Liver (tissue), 9 donors: Measurements from ENCODE around the gene FOXD4L1. TPM values are rescaled to one million over a fixed set of nuclear protein-coding genes. Genes with fewer than 3 reads are reported as not detected.
"Not testable (repeated sequence)": the region's sequence is repeated elsewhere in the genome, so short reads cannot be mapped to it uniquely, and the experiment has no call there.

Source experiments
- DNase-seq: peaks from one replicate; pipeline ENCODE4 v3.0.0-alpha.2; 2017; ENCODE audit warnings: low spot score
- H3K27ac ChIP-seq, 2 donors: one replicate each; pipeline ENCODE4 v1.7.0; 2013; ENCODE audit warnings: inconsistent platforms in 2 of 2, low read length in 2 of 2, control low read depth in 1 of 2, low read depth in 1 of 2, mild to moderate bottlenecking in 1 of 2
- H3K27me3 ChIP-seq, 4 donors: one replicate each; pipeline versions ENCODE4 v1.6.1 to v1.7.0; 2013; ENCODE audit warnings: low read length in 3 of 4, inconsistent platforms in 1 of 4, mild to moderate bottlenecking in 1 of 4, moderate library complexity in 1 of 4; ENCODE audit not compliant: control insufficient read depth in 4 of 4, insufficient read depth in 4 of 4
- H3K36me3 ChIP-seq, 4 donors: one replicate each; pipeline versions ENCODE4 v1.6.1 to v1.7.0; 2013; ENCODE audit warnings: low read length in 3 of 4, mild to moderate bottlenecking in 3 of 4, low read depth in 1 of 4, moderate library complexity in 1 of 4; ENCODE audit not compliant: control insufficient read depth in 4 of 4, insufficient read depth in 3 of 4
- H3K4me1 ChIP-seq, 4 donors: one replicate each; pipeline versions ENCODE4 v1.6.1 to v1.7.0; 2013; ENCODE audit warnings: low read length in 3 of 4, mild to moderate bottlenecking in 3 of 4, moderate library complexity in 1 of 4; ENCODE audit not compliant: control insufficient read depth in 4 of 4, insufficient read depth in 4 of 4
- H3K4me3 ChIP-seq, 3 donors: one replicate each; pipeline versions ENCODE4 v1.6.1 to v1.7.0; 2013; ENCODE audit warnings: low read length in 3 of 3, control low read depth in 1 of 3, low read depth in 1 of 3, mild to moderate bottlenecking in 1 of 3
- H3K9ac ChIP-seq, 2 donors: one replicate each; pipeline ENCODE4 v1.7.0; 2013; ENCODE audit warnings: low read length in 2 of 2, mild to moderate bottlenecking in 2 of 2, moderate library complexity in 2 of 2, control low read depth in 1 of 2, low read depth in 1 of 2
- H3K9me3 ChIP-seq, 4 donors: one replicate each; pipeline versions ENCODE4 v1.6.1 to v1.7.0; 2013; ENCODE audit warnings: low read length in 3 of 4; ENCODE audit not compliant: control insufficient read depth in 4 of 4
- WGBS: extraction: QIAGEN DNeasy Blood & Tissue Kit; methylation state at CpG from one replicate; pipeline ENCODE4 v1.1.7; 2013; 5-methylcytosine and 5-hydroxymethylcytosine counted together
- polyA plus RNA-seq, 2 donors: library from polyadenylated mRNA; stranded (reverse) in 1 of 2; unstranded in 1 of 2; fragments of 200-250 nt in 1 of 2; fragments of >200 nt in 1 of 2; fragmentation: Nextera tagmentation in 1 of 2; extraction: Ambion mirVana in 1 of 2; gene quantifications; one replicate each; pipeline versions ENCODE4 v1.2.1 to v1.2.3, GENCODE V29; 2013 to 2015
- total RNA-seq, 2 donors: library from RNA; depleted of rRNA; stranded (reverse); fragments of >200 nt; gene quantifications; one replicate each; pipeline ENCODE4 v1.2.3, GENCODE V29; 2014
- donor health status: healthy.
- donor health status: healthy.
- donor health status: healthy.
- donor health status: healthy.
- donor health status: healthy.

The FOXD4L1 gene
- total and polyA plus RNA-seq, 4 donors: 0.42 to 2.5 TPM; not detected in 2

DNA sequence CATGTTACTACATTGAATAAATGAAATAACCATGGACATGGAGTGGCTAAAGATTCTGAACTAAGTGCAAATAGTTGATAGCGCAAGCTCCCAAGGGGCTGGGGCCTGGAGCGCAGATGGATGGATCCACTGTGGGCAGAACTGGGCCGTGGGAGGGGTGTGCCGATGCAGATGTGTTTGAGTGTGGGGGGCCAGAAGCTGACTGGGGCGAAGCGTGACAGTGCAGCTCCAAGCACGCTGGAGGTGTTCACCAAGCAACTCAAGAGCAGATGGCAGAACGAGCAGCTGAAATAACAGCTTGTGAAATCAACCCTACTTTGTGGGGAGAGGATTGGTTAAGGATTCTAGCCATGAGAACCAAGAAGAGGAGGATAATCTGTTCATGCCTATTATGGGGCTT, 17.0 kb downstream of the FOXD4L1 start:
- not testable (repeated sequence) for H3K4me1 ChIP-seq, H3K9me3 ChIP-seq, H3K27me3 ChIP-seq, DNase-seq, H3K36me3 ChIP-seq, H3K27ac ChIP-seq, H3K9ac ChIP-seq, H3K4me3 ChIP-seq
- WGBS: 88% methylated on average over 8 of the region's 8 CpGs

DNA sequence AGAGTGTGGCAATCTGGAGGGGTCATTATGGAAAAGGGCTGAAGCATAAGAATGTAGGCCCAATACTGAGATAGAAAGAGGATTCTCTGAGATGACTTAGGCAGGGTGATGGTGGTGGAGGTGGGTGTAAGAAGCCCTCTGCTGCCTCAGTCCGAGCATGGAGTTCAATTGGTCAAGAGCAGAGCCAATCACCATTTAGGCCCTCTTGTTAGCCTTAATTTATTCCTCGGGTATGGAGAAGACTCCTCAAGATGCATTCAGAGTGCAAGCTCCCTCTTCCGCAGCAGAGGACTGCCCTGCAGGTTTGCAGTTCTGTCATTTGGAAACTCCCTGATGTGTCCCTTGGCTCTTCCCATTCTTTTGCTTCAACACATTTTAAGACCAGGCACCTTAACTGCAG, 17.5 kb downstream of the FOXD4L1 start:
- H3K27me3 ChIP-seq, H3K9ac ChIP-seq, H3K36me3 ChIP-seq, H3K9me3 ChIP-seq, H3K27ac ChIP-seq, H3K4me1 ChIP-seq, DNase-seq, H3K4me3 ChIP-seq: not testable (repeated sequence)
- 78% methylated on average over 3 of the region's 3 CpGs for WGBS

DNA sequence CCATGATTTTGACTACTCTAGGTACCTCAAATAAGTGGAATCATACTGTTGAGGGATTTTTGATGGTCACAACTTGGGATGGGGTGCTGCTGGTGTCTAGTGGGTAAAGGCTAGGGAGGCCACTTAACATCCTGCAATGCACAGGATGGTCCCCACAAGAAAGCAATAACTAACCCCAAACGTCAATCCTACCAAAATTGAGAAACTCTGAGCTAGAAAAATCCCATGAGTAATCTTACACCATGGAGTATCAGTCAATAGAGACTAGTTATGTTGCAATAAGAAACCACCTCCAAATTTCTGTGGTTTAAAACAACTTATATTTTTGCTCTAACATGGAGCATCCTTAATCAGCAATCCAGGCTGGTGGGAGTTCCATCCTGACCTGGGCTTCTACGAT, 18.6 kb downstream of the FOXD4L1 start:
- not testable (repeated sequence) for H3K9me3 ChIP-seq, H3K4me3 ChIP-seq, H3K9ac ChIP-seq, DNase-seq, H3K27me3 ChIP-seq, H3K4me1 ChIP-seq, H3K27ac ChIP-seq, H3K36me3 ChIP-seq
- WGBS: no CpG with 5 or more reads among the region's 2 CpGs

- not testable (repeated sequence) for H3K9ac ChIP-seq, H3K36me3 ChIP-seq, H3K4me3 ChIP-seq, H3K27ac ChIP-seq, H3K4me1 ChIP-seq, H3K9me3 ChIP-seq, H3K27me3 ChIP-seq
- WGBS: 89% methylated on average over 6 of the region's 6 CpGs
- DNase-seq: peak; percentile 41
Observed at GRCh38 chr2:113520837-113521236, 22.4 kb downstream of the FOXD4L1 start.

DNA sequence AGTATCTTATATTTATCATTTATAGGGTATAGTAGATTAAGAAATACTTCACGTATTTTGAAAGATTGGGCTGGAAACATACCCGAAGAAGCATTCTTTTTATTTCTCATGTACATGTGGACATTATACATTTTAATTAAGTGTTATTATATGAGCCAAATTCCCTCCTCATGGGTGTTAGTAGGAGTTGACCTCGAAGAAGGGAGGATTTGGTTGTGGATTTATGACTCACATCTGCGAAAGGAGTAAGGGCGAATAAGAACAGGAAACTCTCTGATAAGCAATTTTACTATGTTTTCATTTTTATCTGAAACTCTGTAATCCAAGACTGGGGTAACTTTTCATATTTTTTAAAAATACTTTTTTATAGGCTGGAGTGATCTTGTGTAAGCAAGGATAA, 23.0 kb downstream of the FOXD4L1 start:
- H3K36me3 ChIP-seq, DNase-seq, H3K9me3 ChIP-seq, H3K4me3 ChIP-seq, H3K27ac ChIP-seq, H3K4me1 ChIP-seq, H3K9ac ChIP-seq, H3K27me3 ChIP-seq: not testable (repeated sequence)
- WGBS: 70% methylated on average over 5 of the region's 5 CpGs

DNA sequence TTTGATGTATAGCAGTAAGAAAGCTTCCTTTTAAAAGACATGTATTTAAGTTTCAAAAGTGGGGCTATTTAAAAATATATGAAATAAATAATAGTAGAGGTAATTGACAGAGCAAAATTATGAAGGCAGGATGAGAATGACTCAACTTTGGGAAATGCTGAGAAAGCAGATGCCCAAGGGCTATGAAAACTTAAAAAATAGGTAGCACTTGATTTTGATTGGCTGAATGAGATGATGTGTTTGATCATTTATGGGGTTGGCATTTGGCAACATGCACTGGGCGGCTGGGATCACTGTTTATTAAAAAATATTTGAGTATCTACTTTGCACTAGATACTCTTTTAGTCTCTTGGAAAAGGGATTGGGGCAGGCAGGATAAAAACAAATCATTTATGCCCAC, 26.5 kb downstream of the FOXD4L1 start:
- H3K36me3 ChIP-seq, H3K27me3 ChIP-seq, H3K4me3 ChIP-seq, DNase-seq, H3K4me1 ChIP-seq, H3K9me3 ChIP-seq, H3K27ac ChIP-seq, H3K9ac ChIP-seq: not testable (repeated sequence)
- 58% methylated on average over 1 of the region's 1 CpG for WGBS

DNA sequence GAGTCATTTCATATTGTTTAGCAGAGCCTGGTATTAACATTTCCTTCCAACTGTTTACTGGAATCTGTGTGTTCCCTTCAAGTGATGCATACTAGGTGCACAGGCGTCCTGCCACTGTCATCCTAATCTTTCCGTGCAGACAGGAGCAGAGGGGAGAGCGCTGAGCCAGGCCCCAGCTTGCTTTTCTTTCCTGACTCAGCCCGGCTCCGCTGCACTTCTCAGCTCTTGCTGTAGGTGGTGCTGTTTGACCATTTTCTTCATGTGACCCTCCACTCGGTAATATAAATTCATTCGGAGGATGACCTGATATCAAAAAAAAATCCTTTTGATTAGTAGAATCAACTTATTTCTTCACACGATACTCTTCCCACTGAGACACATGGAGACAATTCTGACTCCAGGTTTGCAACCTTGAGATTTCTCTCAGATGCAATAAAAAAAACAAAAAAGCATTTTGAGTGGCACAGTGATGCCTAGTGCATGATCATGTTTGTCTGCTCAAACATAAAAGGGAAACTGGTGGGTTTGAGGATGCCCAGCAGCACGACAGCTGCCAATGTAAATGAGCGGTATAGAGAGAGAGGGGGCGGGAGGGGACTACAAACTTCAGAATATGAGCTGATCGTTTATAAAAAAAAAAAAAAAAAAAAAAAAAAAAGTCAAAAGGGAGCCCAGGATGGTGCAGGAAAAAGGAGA, 29.0 kb downstream of the FOXD4L1 start:
- H3K4me3 ChIP-seq, H3K9me3 ChIP-seq, H3K4me1 ChIP-seq, H3K27ac ChIP-seq, DNase-seq, H3K9ac ChIP-seq, H3K36me3 ChIP-seq, H3K27me3 ChIP-seq: not testable (repeated sequence)
- 16% methylated on average over 6 of the region's 12 CpGs for WGBS

DNA sequence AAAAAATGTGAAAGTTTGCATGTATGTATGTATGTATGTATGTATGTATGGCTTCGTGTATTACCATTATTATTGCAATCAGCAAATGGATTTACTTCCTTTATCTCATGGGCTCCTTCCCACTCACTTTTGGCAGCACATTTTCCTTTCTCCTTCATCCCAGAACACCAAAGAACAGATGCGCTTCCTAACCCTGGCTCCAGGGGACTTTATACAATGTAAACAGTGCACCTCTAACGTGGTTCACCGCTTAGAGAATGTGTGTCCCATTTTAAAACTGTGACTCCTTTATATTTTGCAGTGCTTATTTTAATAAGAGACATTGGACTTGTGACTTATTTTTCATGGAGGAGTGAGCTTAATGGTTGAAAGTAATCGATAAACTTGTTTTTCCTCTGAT, 29.7 kb downstream of the FOXD4L1 start:
- H3K27me3 ChIP-seq, H3K9me3 ChIP-seq, H3K27ac ChIP-seq, H3K9ac ChIP-seq, H3K36me3 ChIP-seq, DNase-seq, H3K4me3 ChIP-seq, H3K4me1 ChIP-seq: not testable (repeated sequence)
- 48% methylated on average over 4 of the region's 5 CpGs for WGBS

- not testable (repeated sequence) for H3K27me3 ChIP-seq, DNase-seq, H3K36me3 ChIP-seq, H3K4me1 ChIP-seq, H3K4me3 ChIP-seq, H3K27ac ChIP-seq, H3K9ac ChIP-seq, H3K9me3 ChIP-seq
- WGBS: 67% methylated on average over 3 of the region's 3 CpGs
Observed at GRCh38 chr2:113528904-113529303, 30.4 kb downstream of the FOXD4L1 start.
